GM18873 (cell line): ENCODE results near the gene NFU1.
"Not testable (repeated sequence)": the region's sequence is repeated elsewhere in the genome, so short reads cannot be mapped to it uniquely, and the experiment has no call there.

Experiments used
- ATAC-seq: cut with Tn5 transposase; IDR thresholded peaks from one replicate; pipeline ENCODE4 v1.9.1; 2021; ENCODE audit warnings: mild to moderate bottlenecking, moderate library complexity, moderate number of reproducible peaks; ENCODE audit not compliant: unreplicated experiment, low FRiP score

Gene NFU1

GRCh38 chr2:69356471-69356870 is 80.8 kb downstream of the NFU1 start:
- ATAC-seq, result no peak

GRCh38 chr2:69354976-69355375 is 82.3 kb downstream of the NFU1 start:
- not testable (repeated sequence) for ATAC-seq

DNA sequence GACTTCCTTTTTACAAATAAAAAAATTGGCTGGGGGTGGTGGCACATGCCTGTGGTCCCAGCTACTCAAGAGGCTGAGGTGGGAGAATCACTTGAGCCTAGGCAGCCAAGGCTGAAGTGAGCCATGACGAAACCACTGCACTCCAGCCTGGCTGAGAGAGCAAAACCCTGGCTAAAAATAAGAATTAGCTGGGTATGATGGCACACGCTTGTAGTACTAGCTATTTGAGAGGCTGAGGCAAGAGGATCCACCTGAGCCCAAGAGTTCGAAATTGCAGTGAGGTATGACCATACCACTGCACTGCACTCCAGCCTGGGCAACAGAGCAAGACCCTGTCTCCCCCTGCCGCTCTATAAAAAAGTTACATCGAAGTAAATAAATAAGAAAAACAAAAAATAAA is 83.9 kb downstream of the NFU1 start:
- no peak for ATAC-seq

- ATAC-seq, result no peak
Measured at GRCh38 chr2:69348781-69349180, 88.5 kb downstream of the NFU1 start.
